HG03159 (cell line): ENCODE data around the gene ATPAF2.

Source experiments
- ATAC-seq: cut with Tn5 transposase; IDR thresholded peaks from one replicate; pipeline ENCODE4 v1.9.1; 2021; ENCODE audit warnings: mild to moderate bottlenecking, moderate library complexity; ENCODE audit not compliant: unreplicated experiment

ATPAF2 gene

GRCh38 chr17:17987901-17988300 lies 51.1 kb downstream of the ATPAF2 start:
- ATAC-seq: no peak

- no peak for ATAC-seq
Measured at GRCh38 chr17:17987187-17987896, 51.6 kb downstream of the ATPAF2 start.

- ATAC-seq: no peak
Measured at GRCh38 chr17:17985555-17985954, 53.4 kb downstream of the ATPAF2 start.

GRCh38 chr17:17985153-17985552 lies 53.8 kb downstream of the ATPAF2 start:
- ATAC-seq: no peak

GRCh38 chr17:17983776-17984175 lies 55.2 kb downstream of the ATPAF2 start:
- ATAC-seq: no peak

GRCh38 chr17:17983376-17983775 lies 55.6 kb downstream of the ATPAF2 start:
- no peak for ATAC-seq

- no peak for ATAC-seq
Measured at GRCh38 chr17:17982801-17983200, 56.2 kb downstream of the ATPAF2 start.

- no peak for ATAC-seq
Measured at GRCh38 chr17:17981330-17981729, 57.6 kb downstream of the ATPAF2 start.

GRCh38 chr17:17979778-17980177 lies 59.2 kb downstream of the ATPAF2 start:
- ATAC-seq: no peak

GRCh38 chr17:17978481-17979424 lies 60.2 kb downstream of the ATPAF2 start:
- no peak for ATAC-seq

GRCh38 chr17:17976931-17977570 lies 61.9 kb downstream of the ATPAF2 start:
- ATAC-seq: no peak

GRCh38 chr17:17975436-17975835 lies 63.5 kb downstream of the ATPAF2 start:
- ATAC-seq: no peak

- ATAC-seq: no peak
Measured at GRCh38 chr17:17972952-17973254, 66.1 kb downstream of the ATPAF2 start.

GRCh38 chr17:17972126-17972951 lies 66.6 kb downstream of the ATPAF2 start, which contains the start of the genes DRC3 and TOM1L2:
DRC3 (plus strand) TSS chr17:17972862; CDS start chr17:17977599, 4,737 bp downstream.
TOM1L2 (minus strand) TSS chr17:17972400; CDS start chr17:17972313, 87 bp downstream.
- ATAC-seq: peak; percentile 96

- ATAC-seq: no peak
Measured at GRCh38 chr17:17971431-17972125, 67.4 kb downstream of the ATPAF2 start.

GRCh38 chr17:17970699-17971430 lies 68.1 kb downstream of the ATPAF2 start:
- no peak for ATAC-seq
